Panc1 (cell line): ENCODE results near the gene TAF11L11. TPM values are rescaled to one million over a fixed set of nuclear protein-coding genes. Genes with fewer than 3 reads are reported as not detected.

ENCODE experiments used
- ATAC-seq: fragments of 200-7000 bp; cut with Tn5 transposase; 2 replicates; pipeline ENCODE4 v1.9.1; 2020; ENCODE audit warnings: mild to moderate bottlenecking, moderate library complexity
- BruUV-seq: library from RNA; stranded (reverse); fragments of 400-500 nt; replicated peaks from 2 replicates; lab custom pipeline; 2021; lab: Mats Ljungman, UMichigan
- CTCF ChIA-PET: fragments of 300-600 bp; sonication (Branson Sonifier 250); formaldehyde crosslinking; loops from one replicate; lab custom pipeline; 2022; ENCODE audit warnings: antibody characterized with exemption; lab: Charles Lee
- POLR2A ChIA-PET: fragments of 300-600 bp; sonication (Branson Sonifier 250); formaldehyde crosslinking; loops from one replicate; lab custom pipeline; 2022; ENCODE audit warnings: antibody characterized with exemption; lab: Charles Lee
- DNase-seq: peaks from one replicate; pipeline ENCODE4 v3.0.0-alpha.2; 2010; ENCODE audit warnings: low read depth, low spot score
- H3K27ac ChIP-seq: 2 replicates; pipeline ENCODE4 v1.5.1; 2011; ENCODE audit warnings: mild to moderate bottlenecking, low read length, inconsistent platforms
- H3K27me3 ChIP-seq: fragments of 200-500 bp; sonication (Bioruptor generic); 2 replicates; pipeline ENCODE4 v1.6.0; 2014; ENCODE audit warnings: low read length, inconsistent platforms; ENCODE audit not compliant: control insufficient read depth, insufficient read depth
- H3K36me3 ChIP-seq: fragments of 200-500 bp; sonication (Bioruptor generic); 2 replicates; pipeline ENCODE4 v1.5.1; 2014; ENCODE audit warnings: inconsistent platforms, mild to moderate bottlenecking, low read length, moderate library complexity; ENCODE audit not compliant: control insufficient read depth, insufficient read depth
- H3K4me1 ChIP-seq: 2 replicates; pipeline ENCODE4 v1.5.1; 2011; ENCODE audit warnings: inconsistent platforms, mild to moderate bottlenecking, low read length, moderate library complexity; ENCODE audit not compliant: control insufficient read depth, insufficient read depth
- H3K4me3 ChIP-seq, 2 experiments: 2 replicates each; pipeline ENCODE4 v1.5.1; 2011 to 2012; ENCODE audit warnings: low read depth in 2 of 2, low read length in 2 of 2, mild to moderate bottlenecking in 2 of 2, inconsistent platforms in 1 of 2, moderate library complexity in 1 of 2
- H3K9me3 ChIP-seq: fragments of 200-500 bp; sonication (Bioruptor generic); 2 replicates; pipeline ENCODE4 v1.5.1; 2014; ENCODE audit warnings: low read depth, mild to moderate bottlenecking, inconsistent platforms, low read length, moderate library complexity; ENCODE audit not compliant: control insufficient read depth, insufficient read depth
- CTCF ChIP-seq: fragments of 450-650 bp; IDR thresholded peaks from 2 replicates; pipeline ENCODE4 v1.5.1; 2017; ENCODE audit warnings: mild to moderate bottlenecking
- POLR2AphosphoS5 ChIP-seq: IDR thresholded peaks from 2 replicates; pipeline ENCODE4 v1.6.1; 2012; ENCODE audit warnings: mild to moderate bottlenecking, low read depth, low read length, moderate library complexity
- REST ChIP-seq, 2 experiments: IDR thresholded peaks; 2 replicates each; pipeline ENCODE4 v1.6.1; 2011 to 2012; ENCODE audit warnings: low read depth in 2 of 2, control low read depth in 1 of 2, low read length in 1 of 2, mild to moderate bottlenecking in 1 of 2, moderate library complexity in 1 of 2; ENCODE audit not compliant: insufficient read depth in 1 of 2
- SIN3A ChIP-seq: IDR thresholded peaks from 2 replicates; pipeline ENCODE4 v1.6.1; 2012; ENCODE audit warnings: low read depth, mild to moderate bottlenecking, low read length, moderate library complexity, borderline replicate concordance; ENCODE audit not compliant: insufficient read depth
- TCF7L2 ChIP-seq: IDR thresholded peaks from 2 replicates; pipeline ENCODE4 v1.6.1; 2011; ENCODE audit warnings: mild to moderate bottlenecking, low read depth, low read length, inconsistent platforms
- in situ Hi-C: cut with HindIII; loops from 2 replicates; pipeline ENCODE4 v1.10.0; 2016; ENCODE audit warnings: low sequenced_read_pairs, low pct_unique_long_range_greater_than_20kb
- intact Hi-C: fragments of 100-400 bp; cut with micrococcal nuclease; formaldehyde crosslinking; loops from one replicate; pipeline ENCODE4 v1.10.0; 2022; ENCODE audit not compliant: unreplicated experiment
- total RNA-seq: library from RNA; stranded (reverse); gene quantifications from one replicate; pipeline ENCODE4 v1.2.1, GENCODE V29; 2021; ENCODE audit not compliant: unreplicated experiment

Gene TAF11L11
- total RNA-seq, 1 experiment from 2014 or later, result not detected

DNA sequence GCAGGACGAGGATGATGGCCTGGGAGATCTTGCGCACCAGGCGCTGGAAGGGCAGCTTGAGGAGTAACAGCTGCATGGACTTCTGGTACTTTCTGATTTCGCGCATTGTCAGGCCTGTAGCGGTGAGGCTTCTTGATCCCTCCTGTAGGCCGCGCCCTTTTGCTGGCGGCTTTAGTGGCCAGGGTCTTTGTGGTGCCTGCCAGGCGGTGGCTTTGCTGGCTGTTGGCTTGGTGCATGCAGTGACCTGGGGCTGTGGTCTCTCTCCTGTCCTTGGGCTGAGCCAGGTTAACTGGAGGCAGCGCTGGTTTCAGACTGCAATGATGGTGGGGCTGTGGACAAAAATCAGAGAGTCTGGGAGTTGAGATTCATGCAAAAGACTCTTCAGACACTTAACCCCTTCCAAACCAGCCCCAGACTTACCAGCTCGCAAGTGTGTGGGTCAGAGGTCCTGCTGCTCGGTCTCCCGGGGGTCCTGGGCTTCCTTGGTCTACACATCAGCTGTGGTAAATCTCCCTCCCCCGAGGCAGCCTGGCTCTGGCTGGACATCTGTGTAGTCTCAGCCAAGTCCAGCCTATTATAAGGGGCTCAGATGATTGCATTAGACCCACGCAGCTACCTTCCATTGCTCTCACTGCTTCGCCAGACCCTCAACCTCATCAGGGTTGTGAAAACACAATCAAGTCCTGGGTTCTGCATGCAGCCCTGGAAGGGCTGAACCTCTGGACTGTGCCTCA lies 11.1 kb downstream of the TAF11L11 start:
- TF ChIP-seq SIN3A, result no peak
- no peak for TF ChIP-seq POLR2AphosphoS5
- no peak for TF ChIP-seq TCF7L2
- TF ChIP-seq REST (IDR thresholded peaks at IDR 0.05; ENCODE audit: insufficient read depth in 1 of 2, low read depth in 2 of 2, low read length in 1 of 2), result no peak
- no peak for TF ChIP-seq CTCF

GRCh38 chr5:17619354-17619753 lies 15.4 kb downstream of the TAF11L11 start:
- no peaks in the 10 kb centered on the region for H3K27me3 ChIP-seq
- no peaks in the 10 kb centered on the region for H3K36me3 ChIP-seq
- no TSS peak for BruUV-seq
- ChIA-PET CTCF (no interaction called here), POLR2A (no interaction called here)
- no peak for TF ChIP-seq SIN3A
- TF ChIP-seq TCF7L2, result no peak
- TF ChIP-seq POLR2AphosphoS5, result no peak
- TF ChIP-seq REST (IDR thresholded peaks at IDR 0.05; ENCODE audit: insufficient read depth in 1 of 2, low read depth in 2 of 2, low read length in 1 of 2), result no peak
- TF ChIP-seq CTCF, result no peak
- intact Hi-C loops, result no loop called here
- no peaks in the 10 kb centered on the region for H3K4me1 ChIP-seq
- H3K27ac ChIP-seq, result no peak overlapping the region
- no peak for DNase-seq
- in situ Hi-C loops, result no loop called here
- H3K4me3 ChIP-seq, result no peak overlapping the region
- no peaks in the 10 kb centered on the region for H3K9me3 ChIP-seq
- no peak for ATAC-seq

More for the DNA sequence above, 11.1 kb downstream of the TAF11L11 start:
- Histone ChIP-seq H3K27me3 (no peaks in the 10 kb centered on the region), H3K4me3 (no peak overlapping the region), H3K9me3 (no peaks in the 10 kb centered on the region), H3K4me1 (no peaks in the 10 kb centered on the region), H3K36me3 (no peaks in the 10 kb centered on the region), H3K27ac (no peak overlapping the region)
- ChIA-PET POLR2A (no interaction called here), CTCF (no interaction called here)
- ATAC-seq, result no peak
- in situ Hi-C loops (no loop called here), intact Hi-C loops (no loop called here)
- DNase-seq, result no peak
- BruUV-seq, result no TSS peak
